ENCODE data around the gene ATP6AP1.

DNA sequence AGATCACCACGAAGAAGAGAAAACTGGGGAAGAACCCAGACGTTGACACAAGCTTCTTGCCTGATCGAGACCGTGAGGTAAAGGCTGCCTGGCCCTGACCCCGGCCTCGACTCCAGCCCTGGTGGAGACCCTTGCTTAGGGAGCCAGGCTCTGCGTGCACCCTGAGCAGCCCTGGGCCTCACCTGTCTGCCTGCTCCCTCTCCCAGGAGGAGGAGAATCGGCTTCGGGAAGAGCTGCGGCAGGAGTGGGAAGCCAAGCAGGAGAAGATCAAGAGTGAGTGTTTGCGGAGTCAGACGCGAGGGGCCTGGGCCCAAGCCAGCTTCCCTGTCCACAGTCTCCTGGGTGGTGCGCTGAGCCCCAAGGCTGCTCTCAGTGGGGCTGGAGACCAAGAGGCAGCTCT is 20.0 kb downstream of the ATP6AP1 start:
- TF ChIP-seq, protein P1, sequence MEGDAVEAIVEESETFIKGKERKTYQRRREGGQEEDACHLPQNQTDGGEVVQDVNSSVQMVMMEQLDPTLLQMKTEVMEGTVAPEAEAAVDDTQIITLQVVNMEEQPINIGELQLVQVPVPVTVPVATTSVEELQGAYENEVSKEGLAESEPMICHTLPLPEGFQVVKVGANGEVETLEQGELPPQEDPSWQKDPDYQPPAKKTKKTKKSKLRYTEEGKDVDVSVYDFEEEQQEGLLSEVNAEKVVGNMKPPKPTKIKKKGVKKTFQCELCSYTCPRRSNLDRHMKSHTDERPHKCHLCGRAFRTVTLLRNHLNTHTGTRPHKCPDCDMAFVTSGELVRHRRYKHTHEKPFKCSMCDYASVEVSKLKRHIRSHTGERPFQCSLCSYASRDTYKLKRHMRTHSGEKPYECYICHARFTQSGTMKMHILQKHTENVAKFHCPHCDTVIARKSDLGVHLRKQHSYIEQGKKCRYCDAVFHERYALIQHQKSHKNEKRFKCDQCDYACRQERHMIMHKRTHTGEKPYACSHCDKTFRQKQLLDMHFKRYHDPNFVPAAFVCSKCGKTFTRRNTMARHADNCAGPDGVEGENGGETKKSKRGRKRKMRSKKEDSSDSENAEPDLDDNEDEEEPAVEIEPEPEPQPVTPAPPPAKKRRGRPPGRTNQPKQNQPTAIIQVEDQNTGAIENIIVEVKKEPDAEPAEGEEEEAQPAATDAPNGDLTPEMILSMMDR (conservative IDR thresholded peaks at IDR 0.05): no peak
- no peak for TF ChIP-seq EZH2 (IDR thresholded peaks at IDR 0.05; ENCODE audit: low read depth)
